ENCODE data around the gene SLC5A10.
"Not testable (repeated sequence)": the region's sequence is repeated elsewhere in the genome, so short reads cannot be mapped to it uniquely, and the experiment has no call there.

GRCh38 chr17:19044643-19045042, 92.7 kb downstream of the SLC5A10 start:
- TF ChIP-seq CTCF, POLR2A (IDR thresholded peaks at IDR 0.05): not testable (repeated sequence)
